Loucy (cell line): Measurements from ENCODE around the gene MAT1A.

ENCODE experiments used
- H2AFZ ChIP-seq: fragments of 200-600 bp; sonication (generic); 2 replicates; pipeline ENCODE4 v1.6.0; 2016; ENCODE audit warnings: antibody characterized with exemption, mild to moderate bottlenecking, low read length, moderate library complexity
- H3F3A ChIP-seq: fragments of 200-600 bp; 2 replicates; pipeline ENCODE4 v1.6.0; 2016; ENCODE audit warnings: antibody characterized with exemption, low read depth, mild to moderate bottlenecking
- H3K27me3 ChIP-seq: fragments of 200-600 bp; sonication (generic); 2 replicates; pipeline ENCODE4 v1.6.1; 2014; ENCODE audit warnings: low read length, mild to moderate bottlenecking; ENCODE audit not compliant: insufficient read depth, poor library complexity, severe bottlenecking
- H3K36me3 ChIP-seq: fragments of 200-600 bp; sonication (generic); 2 replicates; pipeline ENCODE4 v1.6.1; 2016; ENCODE audit warnings: low read length; ENCODE audit not compliant: insufficient read depth
- H3K4me1 ChIP-seq: fragments of 200-600 bp; sonication (generic); 2 replicates; pipeline ENCODE4 v1.5.1; 2014; ENCODE audit warnings: low read length, mild to moderate bottlenecking; ENCODE audit not compliant: insufficient read depth, poor library complexity, severe bottlenecking
- H3K4me2 ChIP-seq: fragments of 200-600 bp; sonication (generic); 2 replicates; pipeline ENCODE4 v1.6.0; 2014; ENCODE audit warnings: antibody characterized with exemption, low read length, low read depth, mild to moderate bottlenecking; ENCODE audit not compliant: poor library complexity, severe bottlenecking
- H3K4me3 ChIP-seq: fragments of 200-600 bp; sonication (generic); 2 replicates; pipeline ENCODE4 v1.5.1; 2014; ENCODE audit warnings: low read length, mild to moderate bottlenecking, mixed read lengths; ENCODE audit not compliant: poor library complexity, severe bottlenecking
- H3K79me2 ChIP-seq: fragments of 200-600 bp; sonication (generic); 2 replicates; pipeline ENCODE4 v1.6.1; 2014; ENCODE audit warnings: low read length; ENCODE audit not compliant: insufficient read depth
- H3K9ac ChIP-seq: fragments of 200-600 bp; sonication (generic); 2 replicates; pipeline ENCODE4 v1.6.0; 2014; ENCODE audit warnings: mild to moderate bottlenecking, low read depth, low read length, moderate library complexity; ENCODE audit not compliant: poor library complexity, severe bottlenecking
- H3K9me2 ChIP-seq: fragments of 200-600 bp; sonication (generic); replicated peaks from 2 replicates; pipeline ENCODE4 v1.6.1; 2016; ENCODE audit warnings: low read depth, low read length, mixed read lengths
- H3K9me3 ChIP-seq: fragments of 200-600 bp; sonication (generic); 2 replicates; pipeline ENCODE4 v1.6.1; 2014; ENCODE audit warnings: mild to moderate bottlenecking, antibody characterized with exemption, low read length, low read depth; ENCODE audit not compliant: insufficient read depth
- H4K20me1 ChIP-seq: fragments of 200-600 bp; sonication (generic); 2 replicates; pipeline ENCODE4 v1.6.0; 2014; ENCODE audit warnings: antibody characterized with exemption, low read length, mild to moderate bottlenecking; ENCODE audit not compliant: insufficient read depth, poor library complexity, severe bottlenecking
- EZH2phosphoT487 ChIP-seq: fragments of 200-600 bp; IDR thresholded peaks from 2 replicates; pipeline ENCODE4 v1.6.1; 2018; ENCODE audit warnings: antibody characterized with exemption, mild to moderate bottlenecking, moderate library complexity, borderline replicate concordance
- TF ChIP-seq, protein P1 (sequence below): fragments of 200-600 bp; sonication (generic); conservative IDR thresholded peaks from 2 replicates; pipeline ENCODE4 v1.5.1; 2014; ENCODE audit warnings: mild to moderate bottlenecking, antibody characterized with exemption, low read length

The MAT1A gene

DNA sequence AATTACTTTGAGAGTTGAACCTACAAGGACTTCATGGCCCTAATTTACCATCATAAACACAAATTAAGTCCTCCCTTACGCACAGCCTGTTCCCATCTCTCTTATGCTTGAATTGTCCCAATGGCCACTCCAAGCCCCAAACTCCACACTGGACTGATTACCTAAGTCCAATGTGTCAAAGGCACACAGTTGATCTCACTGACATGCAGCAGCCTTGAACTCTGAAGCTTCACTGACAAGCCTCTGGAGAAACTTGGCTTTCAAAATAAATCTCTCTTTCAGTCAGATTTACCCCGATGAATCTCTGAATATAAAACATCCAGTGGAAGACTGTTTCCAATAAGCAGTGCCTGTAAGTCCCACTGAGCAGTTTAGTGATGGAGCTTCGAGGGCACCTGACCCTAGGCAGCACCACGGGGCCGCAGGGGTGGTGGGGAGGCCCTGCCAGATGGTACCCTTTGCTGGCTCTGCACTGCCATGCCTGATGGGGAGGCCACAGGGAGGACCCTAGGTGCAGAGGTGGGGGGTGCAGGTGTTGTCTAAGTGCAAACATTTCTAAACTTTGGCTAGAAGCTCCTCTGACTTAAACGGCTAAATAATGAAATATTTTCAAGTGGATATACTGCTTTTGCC is 3.3 kb upstream of the MAT1A start:
- no peak overlapping the region for H3K4me2 ChIP-seq
- no peaks in the 10 kb centered on the region for H3K9me2 ChIP-seq
- H3K4me3 ChIP-seq, result no peak overlapping the region
- no peaks in the 10 kb centered on the region for H3K79me2 ChIP-seq
- no peaks in the 10 kb centered on the region for H3K9me3 ChIP-seq
- no peaks in the 10 kb centered on the region for H3K27me3 ChIP-seq
- H4K20me1 ChIP-seq, result no peaks in the 10 kb centered on the region
- H3K9ac ChIP-seq, result no peak overlapping the region
- peaks cover 13% of the 10 kb centered on the region for H3K4me1 ChIP-seq
- no peaks in the 10 kb centered on the region for H3F3A ChIP-seq
- H2AFZ ChIP-seq, result no peak overlapping the region
- no peaks in the 10 kb centered on the region for H3K36me3 ChIP-seq
- TF ChIP-seq EZH2phosphoT487, result no peak
- TF ChIP-seq, protein P1, sequence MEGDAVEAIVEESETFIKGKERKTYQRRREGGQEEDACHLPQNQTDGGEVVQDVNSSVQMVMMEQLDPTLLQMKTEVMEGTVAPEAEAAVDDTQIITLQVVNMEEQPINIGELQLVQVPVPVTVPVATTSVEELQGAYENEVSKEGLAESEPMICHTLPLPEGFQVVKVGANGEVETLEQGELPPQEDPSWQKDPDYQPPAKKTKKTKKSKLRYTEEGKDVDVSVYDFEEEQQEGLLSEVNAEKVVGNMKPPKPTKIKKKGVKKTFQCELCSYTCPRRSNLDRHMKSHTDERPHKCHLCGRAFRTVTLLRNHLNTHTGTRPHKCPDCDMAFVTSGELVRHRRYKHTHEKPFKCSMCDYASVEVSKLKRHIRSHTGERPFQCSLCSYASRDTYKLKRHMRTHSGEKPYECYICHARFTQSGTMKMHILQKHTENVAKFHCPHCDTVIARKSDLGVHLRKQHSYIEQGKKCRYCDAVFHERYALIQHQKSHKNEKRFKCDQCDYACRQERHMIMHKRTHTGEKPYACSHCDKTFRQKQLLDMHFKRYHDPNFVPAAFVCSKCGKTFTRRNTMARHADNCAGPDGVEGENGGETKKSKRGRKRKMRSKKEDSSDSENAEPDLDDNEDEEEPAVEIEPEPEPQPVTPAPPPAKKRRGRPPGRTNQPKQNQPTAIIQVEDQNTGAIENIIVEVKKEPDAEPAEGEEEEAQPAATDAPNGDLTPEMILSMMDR, result no peak

DNA sequence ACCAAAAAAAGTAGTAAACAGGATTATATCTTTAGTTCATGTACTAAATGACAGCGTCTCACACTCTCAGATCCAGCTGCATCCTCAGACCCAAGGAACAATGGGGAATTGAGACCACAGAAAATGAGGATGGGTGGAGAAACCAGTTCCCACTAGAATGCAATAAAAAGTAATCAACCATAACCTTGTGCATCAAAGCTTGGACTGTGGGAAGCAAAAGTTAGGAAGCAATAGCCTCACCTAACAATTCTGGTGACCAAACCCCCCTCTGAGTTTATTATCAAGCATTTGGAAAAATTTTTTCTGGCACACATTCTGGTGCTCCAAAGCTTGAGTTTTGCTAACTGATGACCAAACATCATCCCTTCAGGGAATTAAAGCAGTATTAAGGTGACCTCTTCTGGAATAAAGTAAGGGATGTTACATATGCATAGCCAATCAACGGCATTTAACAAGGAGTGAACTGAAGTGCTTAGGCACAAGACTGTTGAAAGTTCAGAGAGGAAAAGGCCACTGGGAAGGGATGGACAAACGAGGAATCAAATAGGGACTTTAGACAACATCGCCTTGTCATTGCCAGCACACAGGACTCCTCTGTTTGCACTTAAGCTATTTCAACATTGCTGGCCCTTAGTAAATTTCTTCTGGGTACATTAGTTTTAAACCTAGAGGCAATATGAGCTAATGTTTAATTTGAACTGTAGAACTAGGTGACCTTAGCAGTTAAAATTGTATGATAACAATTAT is 1.2 kb upstream of the MAT1A start:
- H3K79me2 ChIP-seq, result no peaks in the 10 kb centered on the region
- H3K4me1 ChIP-seq, result peaks cover 13% of the 10 kb centered on the region
- no peaks in the 10 kb centered on the region for H4K20me1 ChIP-seq
- no peak overlapping the region for H3K4me3 ChIP-seq
- no peak overlapping the region for H2AFZ ChIP-seq
- H3K4me2 ChIP-seq, result peak overlapping the region; percentile 76
- no peaks in the 10 kb centered on the region for H3F3A ChIP-seq
- no peaks in the 10 kb centered on the region for H3K36me3 ChIP-seq
- no peak for TF ChIP-seq EZH2phosphoT487
- TF ChIP-seq, protein P1, result no peak
- H3K27me3 ChIP-seq, result no peaks in the 10 kb centered on the region
- no peaks in the 10 kb centered on the region for H3K9me2 ChIP-seq
- H3K9ac ChIP-seq, result no peak overlapping the region
- H3K9me3 ChIP-seq, result no peaks in the 10 kb centered on the region

DNA sequence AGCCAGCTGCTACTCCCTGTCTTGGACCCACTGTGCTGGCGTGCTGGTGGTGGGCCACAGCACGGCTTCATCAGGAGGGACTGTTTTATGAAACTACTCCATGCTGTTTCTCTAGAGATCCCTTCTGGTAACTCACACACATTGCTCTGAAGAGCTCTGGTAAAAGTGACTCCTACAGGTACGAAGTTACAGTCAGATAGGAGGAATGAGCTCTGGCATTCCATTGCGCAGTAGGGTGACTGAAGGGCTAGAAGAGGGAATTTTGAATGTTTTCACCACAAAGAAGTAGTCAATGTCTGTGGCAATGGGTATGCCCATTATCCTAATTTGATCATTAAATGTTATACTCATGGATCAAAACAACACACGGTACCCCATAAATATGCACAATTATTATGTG is 609 bp downstream of the MAT1A start:
- Histone ChIP-seq H3K9ac (peak overlapping the region; percentile 56), H3K4me2 (peak overlapping the region; percentile 76)

More for the DNA sequence above, 609 bp downstream of the MAT1A start:
- H3K4me3 ChIP-seq, result peak overlapping the region; percentile 69
- 0 out of 2 replicates have a peak overlapping the region, but pooled peaks have one; percentile 100 for H2AFZ ChIP-seq
- H3K4me1 ChIP-seq, result peaks cover 13% of the 10 kb centered on the region
- no peaks in the 10 kb centered on the region for H3K9me3 ChIP-seq
- no peaks in the 10 kb centered on the region for H3K79me2 ChIP-seq
- no peaks in the 10 kb centered on the region for H3F3A ChIP-seq
- no peaks in the 10 kb centered on the region for H4K20me1 ChIP-seq
- H3K36me3 ChIP-seq, result no peaks in the 10 kb centered on the region
- H3K27me3 ChIP-seq, result no peaks in the 10 kb centered on the region
- no peaks in the 10 kb centered on the region for H3K9me2 ChIP-seq
- no peak for TF ChIP-seq EZH2phosphoT487
- TF ChIP-seq, protein P1, result no peak
